HAP-1 (cell line): ENCODE data around the gene TNPO3.
A peak's percentile ranks its signal among the peaks of the same experiment; 100 is the strongest.
"Not testable (repeated sequence)": the region's sequence is repeated elsewhere in the genome, so short reads cannot be mapped to it uniquely, and the experiment has no call there.

ENCODE experiments used
- DNase-seq, 2 experiments: peaks; one replicate each; pipeline ENCODE4 v3.0.0-alpha.2; 2016 to 2020; ENCODE audit warnings: low spot score in 2 of 2
- H3K27me3 ChIP-seq: fragments of 250-450 bp; sonication (Bioruptor Pico); 2 replicates; pipeline ENCODE4 v1.5.1; 2020; ENCODE audit warnings: low read depth, mild to moderate bottlenecking, moderate library complexity
- H3K36me3 ChIP-seq: fragments of 250-450 bp; sonication (Bioruptor Pico); replicated peaks from 2 replicates; pipeline ENCODE4 v1.5.1; 2020; ENCODE audit warnings: mild to moderate bottlenecking
- H3K4me1 ChIP-seq: fragments of 250-450 bp; sonication (Bioruptor Pico); 2 replicates; pipeline ENCODE4 v1.5.1; 2020; ENCODE audit warnings: mild to moderate bottlenecking
- H3K4me3 ChIP-seq: fragments of 250-450 bp; sonication (Bioruptor Pico); 2 replicates; pipeline ENCODE4 v1.5.1; 2020; ENCODE audit warnings: mild to moderate bottlenecking, moderate library complexity
- H3K9me3 ChIP-seq: fragments of 250-450 bp; sonication (Bioruptor Pico); 2 replicates; pipeline ENCODE4 v1.5.1; 2020; ENCODE audit warnings: mild to moderate bottlenecking, moderate library complexity
- in situ Hi-C: fragments of 300-500 bp; cut with MboI; formaldehyde crosslinking; loops from 3 replicates; pipeline ENCODE4 v1.14.3; 2020; ENCODE audit warnings: low sequenced_read_pairs, inconsistent platforms, mixed read lengths

Gene TNPO3

DNA sequence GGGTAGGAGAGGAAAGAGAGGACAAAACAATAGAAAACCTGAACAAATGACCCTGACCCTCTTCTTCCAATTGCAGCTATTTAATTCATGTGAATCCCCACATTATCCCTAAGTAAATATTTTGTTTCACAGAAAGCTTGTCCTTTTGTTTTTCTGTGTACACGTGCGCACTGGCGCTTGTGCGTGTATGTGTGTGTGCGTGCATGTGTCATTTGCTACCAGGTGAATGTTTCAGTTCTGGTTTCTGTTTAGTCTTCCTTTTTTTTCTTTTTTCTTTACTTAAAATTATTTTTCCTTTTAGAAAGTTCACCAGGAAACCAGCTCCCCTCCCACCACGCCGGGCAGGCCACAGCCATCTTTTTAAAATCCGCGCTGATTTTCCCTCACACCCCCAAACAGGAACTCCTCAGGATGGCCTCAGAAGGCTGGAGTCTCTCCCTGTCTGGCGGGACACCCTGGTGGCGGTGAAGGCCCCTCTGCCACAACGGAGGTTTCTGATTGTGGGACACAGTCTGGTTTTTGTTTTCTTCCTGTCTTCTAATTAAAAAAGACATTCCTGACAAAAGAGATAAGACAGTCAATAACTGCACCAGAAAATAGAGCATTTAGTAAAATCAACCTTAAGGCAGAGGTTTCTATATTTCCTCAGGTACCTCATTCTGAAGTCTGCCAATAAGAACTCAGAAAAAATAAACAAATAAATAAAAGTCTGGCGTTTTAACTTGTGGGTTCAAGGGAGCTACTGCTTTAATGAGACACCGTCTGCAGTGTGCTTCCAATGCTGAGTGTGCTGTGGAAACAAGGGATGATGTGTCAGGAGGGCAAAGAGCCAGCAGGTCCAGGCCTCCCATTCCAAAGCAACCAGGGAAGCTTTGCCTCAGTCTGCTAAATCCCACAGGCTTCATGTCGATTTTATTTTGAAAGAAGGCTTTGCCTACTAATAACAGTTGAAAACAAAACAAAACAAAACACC lies 99.8 kb downstream of the TNPO3 start:
- peaks cover 66% of the 10 kb centered on the region for H3K36me3 ChIP-seq
- no peaks in the 10 kb centered on the region for H3K9me3 ChIP-seq
- DNase-seq = peak in 1 of 2 experiments; percentile 10
- in situ Hi-C loops = no loop called here
- H3K4me3 ChIP-seq = no peak overlapping the region
- H3K27me3 ChIP-seq = no peaks in the 10 kb centered on the region
- H3K4me1 ChIP-seq = peaks cover 9% of the 10 kb centered on the region

DNA sequence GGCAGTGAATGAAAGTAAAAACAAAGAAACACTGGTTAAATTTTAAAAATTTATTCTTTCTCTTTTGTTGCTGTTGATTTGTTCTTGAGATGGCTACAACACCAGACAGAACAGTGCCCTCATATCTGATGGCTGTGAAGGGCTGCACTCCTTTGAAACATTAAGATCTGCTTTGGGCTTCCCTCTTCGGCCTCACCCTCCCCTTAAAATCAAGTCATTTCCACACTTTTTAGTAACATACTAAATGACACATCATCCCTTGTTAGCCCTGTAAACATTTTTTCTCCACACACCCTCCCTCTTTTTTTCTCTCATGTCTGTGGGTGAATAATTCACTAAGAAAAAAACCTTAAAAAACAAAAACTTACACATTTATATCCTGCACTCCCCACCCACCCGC lies 100.8 kb downstream of the TNPO3 start:
- in situ Hi-C loops = no loop called here
- peaks cover 56% of the 10 kb centered on the region for H3K36me3 ChIP-seq
- DNase-seq = no peak

DNA sequence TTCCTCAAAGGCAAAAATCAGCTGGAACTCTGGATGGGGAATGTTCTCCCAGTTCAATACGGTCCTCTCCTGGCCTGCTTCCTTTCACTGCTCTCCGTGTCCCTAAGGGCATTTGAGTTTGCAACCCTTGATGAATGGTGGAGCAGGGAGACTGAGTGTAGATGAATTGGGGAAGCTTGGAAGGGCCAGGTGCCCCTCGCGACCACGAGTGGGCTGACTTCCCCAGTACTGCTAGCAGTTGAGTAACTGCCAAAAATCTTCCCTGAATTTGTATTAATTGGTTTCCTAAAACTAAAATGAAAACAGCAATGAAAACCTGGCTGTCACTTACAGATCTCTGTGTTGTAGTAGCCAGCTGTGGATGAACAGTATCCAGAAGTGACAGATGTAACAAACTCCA lies 103.6 kb downstream of the TNPO3 start:
- H3K36me3 ChIP-seq = peaks cover 35% of the 10 kb centered on the region
- H3K27me3 ChIP-seq = no peaks in the 10 kb centered on the region
- no peak for DNase-seq
- no peaks in the 10 kb centered on the region for H3K9me3 ChIP-seq
- H3K4me1 ChIP-seq = peaks cover 9% of the 10 kb centered on the region
- H3K4me3 ChIP-seq = no peak overlapping the region
- in situ Hi-C loops = no loop called here

More for the DNA sequence above, 100.8 kb downstream of the TNPO3 start:
- peaks cover 9% of the 10 kb centered on the region for H3K4me1 ChIP-seq
- H3K27me3 ChIP-seq = no peaks in the 10 kb centered on the region
- no peak overlapping the region for H3K4me3 ChIP-seq
- H3K9me3 ChIP-seq = no peaks in the 10 kb centered on the region

DNA sequence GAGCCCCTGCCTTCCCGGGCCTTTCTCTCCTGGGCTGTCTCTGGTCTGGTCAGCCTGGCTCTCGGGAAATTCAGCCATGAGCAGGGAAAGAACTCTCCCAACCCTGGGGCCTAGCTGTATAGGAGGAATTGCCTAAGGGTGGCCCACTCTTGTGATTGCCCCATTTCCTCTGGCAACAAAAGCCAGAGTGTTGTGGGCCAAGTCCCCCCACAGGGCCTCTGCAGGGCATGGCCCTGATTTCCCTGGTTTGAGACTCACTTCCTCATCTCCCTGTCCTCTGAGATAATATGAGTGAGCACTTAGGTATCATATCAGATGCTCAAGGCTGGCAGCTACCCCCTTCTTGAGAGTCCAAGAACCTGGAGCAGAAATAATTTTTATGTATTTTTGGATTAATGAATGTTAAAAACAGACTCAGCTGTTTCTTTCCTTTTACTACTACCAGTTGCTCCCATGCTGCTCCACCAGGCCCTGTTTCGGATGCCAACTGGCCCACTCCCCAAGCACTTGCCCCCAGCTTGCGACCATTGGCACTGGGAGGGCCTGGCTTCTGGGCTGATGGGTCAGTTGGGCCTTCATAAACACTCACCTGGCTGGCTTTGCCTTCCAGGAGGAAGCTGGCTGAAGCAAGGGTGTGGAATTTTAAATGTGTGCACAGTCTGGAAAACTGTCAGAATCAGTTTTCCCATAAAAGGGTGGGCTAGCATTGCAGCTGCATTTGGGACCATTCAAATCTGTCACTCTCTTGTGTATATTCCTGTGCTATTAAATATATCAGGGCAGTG lies 105.7 kb downstream of the TNPO3 start:
- Histone ChIP-seq H3K4me1 (no peaks in the 10 kb centered on the region), H3K4me3 (no peak overlapping the region), H3K36me3 (peaks cover 17% of the 10 kb centered on the region), H3K27me3 (no peaks in the 10 kb centered on the region), H3K9me3 (no peaks in the 10 kb centered on the region)
- DNase-seq = no peak
- in situ Hi-C loops = no loop called here

DNA sequence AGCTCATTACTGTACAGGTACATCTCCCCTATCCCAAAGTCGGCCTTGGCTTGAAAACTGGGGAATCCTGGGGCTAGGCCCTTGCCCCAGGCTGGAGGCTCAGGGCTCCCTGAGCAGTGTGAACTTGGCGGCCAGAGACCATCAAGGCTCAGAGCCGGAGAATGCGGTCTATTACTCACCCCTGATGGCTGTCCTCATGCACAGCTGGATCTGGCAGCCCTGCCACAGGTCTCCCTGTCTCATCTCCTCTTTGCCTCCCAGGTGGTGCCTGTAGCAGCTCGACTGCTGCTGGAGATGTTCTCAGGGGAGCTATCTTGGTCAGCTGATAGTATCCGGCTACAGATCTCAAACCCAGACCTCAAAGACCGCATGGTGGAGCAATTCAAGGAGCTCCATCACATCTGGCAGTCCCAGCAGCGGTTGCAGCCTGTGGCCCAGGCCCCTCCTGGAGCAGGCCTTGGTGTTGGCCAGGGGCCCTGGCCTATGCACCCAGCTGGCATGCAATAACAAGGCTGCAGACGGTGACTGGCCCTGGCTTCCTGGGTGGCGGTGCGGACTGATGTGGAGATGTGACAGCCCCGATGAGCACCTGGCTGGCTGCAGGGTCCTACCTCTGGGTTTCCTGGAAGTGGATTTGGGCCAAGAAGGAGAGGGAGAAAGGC lies 106.5 kb downstream of the TNPO3 start:
- Histone ChIP-seq H3K4me1 (no peaks in the 10 kb centered on the region), H3K4me3 (no peak overlapping the region), H3K36me3 (peaks cover 10% of the 10 kb centered on the region), H3K27me3 (no peaks in the 10 kb centered on the region), H3K9me3 (no peaks in the 10 kb centered on the region)
- in situ Hi-C loops = no loop called here
- no peak for DNase-seq

DNA sequence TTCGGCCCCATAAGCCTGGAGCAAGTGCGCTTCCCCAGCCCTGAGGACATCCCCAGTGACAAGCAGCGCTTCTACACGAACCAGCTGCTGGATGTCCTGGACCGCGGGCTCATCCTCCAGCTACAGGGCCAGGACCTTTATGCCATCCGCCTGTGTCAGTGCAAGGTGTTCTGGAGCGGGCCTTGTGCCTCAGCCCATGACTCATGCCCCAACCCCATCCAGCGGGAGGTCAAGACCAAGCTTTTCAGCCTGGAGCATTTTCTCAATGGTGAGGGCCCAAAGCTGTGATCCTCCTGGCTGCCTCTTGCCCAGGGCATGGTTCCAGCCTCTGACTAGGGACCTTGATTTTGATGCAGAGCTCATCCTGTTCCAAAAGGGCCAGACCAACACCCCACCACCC lies 107.1 kb downstream of the TNPO3 start:
- in situ Hi-C loops = no loop called here
- Histone ChIP-seq H3K4me1 (no peaks in the 10 kb centered on the region), H3K9me3 (no peaks in the 10 kb centered on the region), H3K27me3 (no peaks in the 10 kb centered on the region), H3K36me3 (peaks cover 7% of the 10 kb centered on the region), H3K4me3 (no peak overlapping the region)
- no peak for DNase-seq

DNA sequence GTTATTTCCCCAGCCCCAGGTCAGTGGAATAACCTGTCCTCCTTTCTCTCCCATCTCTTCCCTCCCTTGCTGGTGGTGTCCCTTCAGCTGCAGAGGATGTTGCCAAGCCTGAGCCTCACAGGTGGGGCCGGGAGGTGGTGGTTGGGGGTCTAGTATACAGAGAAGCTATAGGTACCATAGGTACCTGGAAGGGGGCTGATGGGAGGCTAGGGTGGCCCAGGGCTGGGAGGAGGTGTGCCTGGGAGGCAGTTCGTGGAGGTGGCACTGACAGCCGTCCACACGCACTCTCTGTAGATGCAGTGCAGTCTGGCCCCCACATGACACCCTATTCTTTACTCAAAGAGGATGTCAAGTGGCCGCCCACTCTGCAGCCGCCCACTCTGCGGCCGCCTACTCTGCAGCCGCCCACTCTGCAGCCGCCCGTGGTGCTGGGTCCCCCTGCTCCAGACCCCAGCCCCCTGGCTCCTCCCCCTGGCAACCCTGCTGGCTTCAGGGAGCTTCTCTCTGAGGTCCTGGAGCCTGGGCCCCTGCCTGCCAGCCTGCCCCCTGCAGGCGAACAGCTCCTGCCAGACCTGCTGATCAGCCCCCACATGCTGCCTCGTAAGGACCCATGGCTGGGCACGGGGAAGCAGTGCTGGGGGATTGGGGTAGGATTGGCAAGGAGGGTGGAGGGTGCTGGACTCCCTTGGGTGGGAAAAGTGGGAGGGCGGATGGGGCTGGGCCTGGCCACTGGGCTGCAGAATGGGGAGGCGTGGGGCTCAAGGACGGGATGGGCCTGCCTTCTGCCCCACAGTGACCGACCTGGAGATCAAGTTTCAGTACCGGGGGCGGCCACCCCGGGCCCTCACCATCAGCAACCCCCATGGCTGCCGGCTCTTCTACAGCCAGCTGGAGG lies 107.7 kb downstream of the TNPO3 start:
- Histone ChIP-seq H3K9me3 (no peaks in the 10 kb centered on the region), H3K36me3 (peaks cover 7% of the 10 kb centered on the region), H3K27me3 (no peaks in the 10 kb centered on the region), H3K4me3 (no peak overlapping the region), H3K4me1 (no peaks in the 10 kb centered on the region)
- no peak for DNase-seq
- in situ Hi-C loops = no loop called here

DNA sequence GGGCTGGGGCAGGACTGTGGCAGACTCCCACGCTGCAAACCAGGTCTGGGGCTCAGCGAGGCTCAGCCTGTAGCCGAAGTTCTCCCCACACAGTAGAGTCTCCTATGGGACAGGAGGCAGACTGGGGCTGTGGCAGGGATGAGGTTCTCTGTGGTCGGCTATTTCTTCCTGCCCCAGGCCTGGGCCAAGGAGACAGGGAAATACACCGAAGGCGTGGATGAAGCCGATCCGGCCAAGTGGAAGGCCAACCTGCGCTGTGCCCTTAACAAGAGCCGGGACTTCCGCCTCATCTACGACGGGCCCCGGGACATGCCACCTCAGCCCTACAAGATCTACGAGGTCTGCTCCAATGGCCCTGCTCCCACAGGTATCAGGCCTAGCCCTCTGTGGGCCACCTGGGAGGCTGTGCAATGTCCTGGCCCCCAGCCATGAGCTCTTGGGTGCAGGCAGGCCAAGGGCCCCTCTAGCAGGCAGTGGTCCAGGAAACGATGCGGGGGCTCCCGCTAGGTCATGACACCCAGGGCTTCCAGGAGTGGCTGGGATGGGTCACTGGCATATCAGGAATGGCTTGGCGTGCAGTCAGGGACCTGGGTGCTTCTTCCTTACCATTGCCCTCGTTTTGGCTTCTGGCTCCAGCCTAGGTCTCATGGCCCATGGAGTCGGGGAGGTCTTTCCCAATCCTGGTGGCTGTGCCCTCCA lies 109.1 kb downstream of the TNPO3 start:
- in situ Hi-C loops = no loop called here
- Histone ChIP-seq H3K27me3 (no peaks in the 10 kb centered on the region), H3K9me3 (no peaks in the 10 kb centered on the region), H3K4me1 (no peaks in the 10 kb centered on the region), H3K36me3 (peaks cover 3% of the 10 kb centered on the region), H3K4me3 (no peak overlapping the region)
- no peak for DNase-seq

DNA sequence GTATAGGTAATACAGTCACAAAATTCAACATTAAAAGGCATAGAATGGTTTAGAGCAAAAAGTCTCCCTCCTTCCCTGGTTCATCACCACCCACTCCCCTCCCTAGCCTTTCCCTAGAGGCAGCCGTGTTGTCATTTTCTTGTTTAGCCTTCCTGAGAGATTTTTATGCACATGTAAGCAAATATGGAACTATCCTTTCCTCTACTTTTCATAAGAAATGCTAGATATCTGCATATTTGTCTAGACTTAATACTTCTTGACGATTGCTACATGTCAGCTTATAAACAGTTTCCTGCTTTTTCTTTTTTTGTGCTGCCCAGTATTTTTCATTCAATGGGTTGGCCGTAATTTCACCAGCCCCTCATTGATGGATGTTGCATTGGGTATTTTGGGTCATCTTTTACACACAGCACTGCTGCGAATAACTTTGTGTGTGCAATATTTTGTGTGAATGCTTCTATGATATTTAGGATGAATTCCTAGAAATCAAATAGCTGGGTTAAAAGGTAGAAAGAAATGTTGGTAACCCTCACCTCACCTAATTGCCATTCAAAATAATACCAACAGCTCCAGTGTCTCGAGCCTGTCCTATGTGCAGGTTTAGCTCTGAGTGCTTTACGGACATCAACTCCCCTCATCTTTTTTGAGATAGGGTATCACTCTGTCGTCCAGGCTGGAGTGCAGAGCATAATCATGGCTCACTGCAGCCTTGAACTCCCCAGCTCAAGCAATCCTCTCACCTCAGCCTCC lies 110.2 kb downstream of the TNPO3 start:
- in situ Hi-C loops = no loop called here
- H3K4me3 ChIP-seq = no peak overlapping the region
- no peaks in the 10 kb centered on the region for H3K27me3 ChIP-seq
- no peaks in the 10 kb centered on the region for H3K9me3 ChIP-seq
- DNase-seq = no peak
- H3K4me1 ChIP-seq = no peaks in the 10 kb centered on the region
- peaks cover 3% of the 10 kb centered on the region; the same call in 1 of the 2 replicates for H3K36me3 ChIP-seq

DNA sequence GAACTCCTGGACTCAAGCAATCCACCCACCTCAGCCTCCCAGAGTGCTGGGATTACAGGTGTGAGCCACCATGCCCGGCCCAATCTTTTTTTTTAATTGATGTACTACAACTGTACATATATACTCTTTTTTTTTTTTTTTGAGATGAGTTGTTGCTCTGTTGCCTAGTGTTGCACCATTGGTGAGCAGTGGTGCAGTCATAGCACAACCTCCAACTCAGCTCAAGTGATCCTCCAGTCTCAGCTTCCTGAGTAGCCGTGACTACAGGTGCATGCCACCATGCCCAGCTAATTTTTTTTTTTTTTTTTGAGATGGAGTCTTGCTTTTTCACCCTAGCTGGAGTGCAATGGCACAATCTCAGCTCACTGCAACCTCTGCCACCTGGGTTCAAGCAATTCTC lies 111.7 kb downstream of the TNPO3 start:
- H3K36me3 ChIP-seq, H3K4me1 ChIP-seq, in situ Hi-C loops: not testable (repeated sequence)

DNA sequence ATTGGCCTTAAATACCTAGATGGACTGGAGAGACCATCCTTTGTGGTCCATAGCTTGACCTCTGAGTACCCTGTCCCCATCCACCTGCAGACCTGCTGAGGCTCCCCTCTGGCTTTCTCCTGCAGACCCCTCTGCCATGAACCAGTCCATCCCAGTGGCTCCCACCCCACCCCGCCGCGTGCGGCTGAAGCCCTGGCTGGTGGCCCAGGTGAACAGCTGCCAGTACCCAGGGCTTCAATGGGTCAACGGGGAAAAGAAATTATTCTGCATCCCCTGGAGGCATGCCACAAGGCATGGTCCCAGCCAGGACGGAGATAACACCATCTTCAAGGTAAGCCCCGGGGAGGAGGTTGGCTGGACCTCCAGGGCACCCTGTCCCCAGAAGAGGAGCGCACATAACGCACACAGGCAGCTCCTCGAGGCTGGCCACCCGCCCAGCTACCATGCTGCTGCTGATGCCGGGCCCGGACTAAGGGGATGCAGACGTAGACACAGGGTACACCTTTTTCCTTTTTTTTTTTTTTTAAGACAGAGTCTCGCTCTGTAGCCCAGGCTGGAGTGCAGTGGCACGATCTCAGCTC lies 112.9 kb downstream of the TNPO3 start:
- Histone ChIP-seq H3K27me3 (no peaks in the 10 kb centered on the region), H3K9me3 (no peaks in the 10 kb centered on the region), H3K4me1 (no peaks in the 10 kb centered on the region), H3K4me3 (no peak overlapping the region), H3K36me3 (no peaks in the 10 kb centered on the region)
- in situ Hi-C loops = no loop called here
- DNase-seq = no peak

More for the DNA sequence above, 111.7 kb downstream of the TNPO3 start:
- not testable (repeated sequence) for H3K27me3 ChIP-seq, H3K9me3 ChIP-seq, H3K4me3 ChIP-seq, DNase-seq
